GM19238 (cell line): ENCODE measurements around the gene PLP2.

Experiments
- DNase-seq: peaks from one replicate; pipeline ENCODE4 v3.0.0; 2011; ENCODE audit warnings: low spot score; ENCODE audit not compliant: insufficient read length

Gene PLP2

GRCh38 chrX:49186125-49187027 is 14.7 kb downstream of the PLP2 start, which contains the start of gene PRICKLE3:
TSS of gene PRICKLE3 (minus strand) at chrX:49186373. CDS start at chrX:49186297, 76 bp downstream.
- DNase-seq = peak; percentile 64

DNA sequence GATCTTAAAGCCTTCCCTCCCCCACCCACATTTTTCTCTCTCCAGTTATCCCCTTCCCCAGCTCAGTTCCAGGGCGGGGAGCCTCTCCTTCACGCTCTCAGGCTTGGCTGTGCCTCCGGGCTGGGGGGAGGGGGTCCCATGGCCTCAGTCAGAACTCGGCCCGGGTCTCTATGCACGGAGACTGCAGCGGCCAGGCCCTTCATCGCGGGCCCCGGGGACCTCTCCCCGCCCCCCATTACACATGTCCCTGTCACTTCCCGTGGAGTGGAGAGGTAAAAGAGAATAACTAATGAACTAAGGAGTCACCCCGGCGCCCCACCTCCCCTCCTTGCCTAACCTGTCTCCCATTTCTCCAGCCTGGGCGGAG is 15.3 kb downstream of the PLP2 start:
- no peak for DNase-seq

DNA sequence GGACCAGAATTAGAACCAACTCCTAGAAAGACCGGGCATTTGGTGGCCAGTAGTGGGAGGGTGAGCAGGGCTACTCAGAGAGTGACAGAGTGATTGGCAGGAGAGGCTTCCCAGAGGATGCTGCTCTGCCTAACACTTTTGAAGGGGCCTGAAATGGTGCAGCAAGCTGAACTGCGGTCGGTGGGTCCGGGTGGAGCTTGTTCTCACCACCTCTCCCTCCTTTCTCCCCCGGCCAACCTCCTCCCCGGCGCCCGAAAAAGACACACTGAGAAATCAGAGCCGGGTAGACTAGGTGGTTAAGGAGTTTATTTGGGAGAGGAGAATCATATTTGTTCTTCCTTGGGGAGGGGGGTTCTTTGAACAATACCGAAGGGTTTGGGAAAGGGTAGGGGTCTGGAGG is 15.8 kb downstream of the PLP2 start:
- no peak for DNase-seq

DNA sequence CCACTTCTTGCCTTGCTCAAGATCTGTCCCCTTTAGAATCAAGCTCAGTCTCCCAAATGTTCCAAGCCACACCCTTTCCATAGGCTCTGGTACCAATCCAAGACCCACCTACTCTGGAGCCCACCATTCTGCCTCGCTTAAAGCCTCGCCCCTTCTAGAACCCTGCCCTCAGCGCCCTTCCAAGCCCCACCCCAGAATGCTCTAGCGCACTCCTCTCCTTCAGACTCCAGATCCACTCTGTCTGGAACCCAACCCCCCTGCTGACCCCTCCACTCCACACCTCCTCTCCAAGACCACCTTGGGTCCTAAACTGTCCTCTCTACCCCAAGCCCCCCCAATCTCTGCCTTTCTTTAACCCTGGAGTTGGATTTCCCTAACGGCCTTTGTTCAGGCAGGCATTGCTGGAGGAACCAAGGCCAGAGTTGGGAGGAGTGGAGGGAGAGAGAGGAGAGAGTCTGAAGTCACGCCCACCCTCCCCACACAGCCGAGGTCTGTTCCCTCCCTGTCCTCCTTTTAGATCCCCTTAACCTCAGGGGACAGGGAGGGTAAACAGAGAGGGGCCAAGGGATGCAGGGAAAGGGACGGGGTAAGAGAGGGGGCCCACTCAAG is 16.9 kb downstream of the PLP2 start:
- no peak for DNase-seq

GRCh38 chrX:49189606-49190005 is 17.9 kb downstream of the PLP2 start:
- no peak for DNase-seq

- peak; percentile 72 for DNase-seq
These were observed 19.3 kb downstream of the PLP2 start for GRCh38 chrX:49190821-49191573.

- no peak for DNase-seq
These were observed 19.9 kb downstream of the PLP2 start for GRCh38 chrX:49191574-49192011.

DNA sequence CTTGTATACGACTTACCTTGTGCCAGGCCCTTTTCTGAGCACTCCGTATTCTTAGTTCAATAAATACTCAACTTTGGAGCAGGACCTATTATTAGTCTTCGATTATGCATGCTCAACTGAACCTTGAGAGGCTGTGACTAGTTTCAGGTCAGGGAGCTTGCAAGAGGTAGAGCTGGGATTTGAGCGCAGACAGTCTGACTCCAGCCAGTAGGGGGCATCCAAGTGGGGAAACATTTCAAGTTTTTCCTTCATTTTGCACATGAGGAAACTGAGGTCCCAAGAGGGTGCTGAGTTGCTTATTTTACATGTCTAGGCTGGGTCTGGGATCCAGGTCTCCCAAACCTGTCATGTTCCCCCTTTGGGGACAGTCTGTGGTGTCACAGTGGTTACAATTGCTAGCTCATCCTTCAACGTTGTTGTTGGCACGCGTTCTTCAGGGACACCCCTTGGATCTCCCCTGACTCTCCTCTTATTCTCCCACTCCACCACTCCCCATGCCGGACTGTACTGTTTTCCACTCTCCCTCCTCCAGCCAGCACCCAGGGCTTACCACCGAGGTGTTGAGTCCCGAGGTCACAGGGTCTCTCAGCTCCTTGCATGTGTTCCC is 21.1 kb downstream of the PLP2 start:
- DNase-seq = no peak

GRCh38 chrX:49193542-49193964 is 21.9 kb downstream of the PLP2 start:
- no peak for DNase-seq

DNA sequence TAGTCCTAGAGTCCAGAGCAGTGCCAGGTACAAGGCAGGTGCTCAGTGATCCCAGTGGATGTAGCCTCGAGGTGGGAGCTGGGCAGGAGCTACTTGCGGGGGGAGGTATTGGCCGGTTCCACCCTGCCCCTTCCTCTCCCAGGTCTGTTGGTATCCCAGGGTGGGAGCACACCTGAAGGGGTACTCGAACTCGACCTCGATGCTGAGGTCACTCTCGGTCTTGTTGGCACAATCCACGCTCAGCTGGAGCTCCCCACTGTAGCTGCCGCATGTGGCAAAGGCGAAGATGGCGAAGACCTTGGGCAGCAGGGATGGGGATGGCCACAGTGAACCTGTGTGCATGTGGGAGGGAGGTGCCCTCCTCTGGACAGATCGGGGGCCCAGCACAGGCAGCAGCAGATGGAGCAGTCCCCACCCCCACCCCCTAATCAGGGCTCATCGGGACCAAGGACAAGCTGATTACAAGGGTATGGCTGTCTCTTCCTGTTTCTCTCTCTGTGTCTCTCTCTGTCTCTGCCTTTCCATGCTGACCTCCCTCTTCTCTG is 25.9 kb downstream of the PLP2 start:
- DNase-seq = no peak

- DNase-seq = no peak
These were observed 27.0 kb downstream of the PLP2 start for GRCh38 chrX:49198540-49199314.

GRCh38 chrX:49199315-49199595 is 27.6 kb downstream of the PLP2 start:
- DNase-seq = no peak

GRCh38 chrX:49199906-49200771 is 28.4 kb downstream of the PLP2 start, which contains the start of gene SYP:
TSS of gene SYP (minus strand) at chrX:49200193. CDS start at chrX:49200186, 7 bp downstream.
- DNase-seq = peak; percentile 82

DNA sequence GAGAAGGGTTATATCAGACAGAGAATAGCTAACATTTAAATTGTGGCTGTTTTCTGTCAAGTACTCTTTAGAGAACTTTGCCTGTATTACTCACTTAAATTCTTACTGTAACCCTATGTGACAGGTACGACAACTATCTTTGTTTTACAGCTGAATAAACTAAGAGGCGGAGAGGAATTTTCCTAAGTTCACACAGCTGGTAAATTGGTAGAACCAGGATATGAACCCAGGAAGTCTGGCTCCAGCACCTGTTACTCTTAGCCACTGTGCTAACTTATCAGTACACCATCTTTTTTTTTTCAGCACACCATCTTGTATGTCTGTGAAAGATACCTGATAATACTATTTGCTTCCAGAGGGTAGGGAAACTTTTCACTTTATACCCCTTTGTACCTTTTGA is 30.3 kb downstream of the PLP2 start:
- DNase-seq = no peak

- no peak for DNase-seq
These were observed 31.8 kb downstream of the PLP2 start for GRCh38 chrX:49203536-49203935.

- DNase-seq = no peak
These were observed 32.3 kb downstream of the PLP2 start for GRCh38 chrX:49204017-49204416.

DNA sequence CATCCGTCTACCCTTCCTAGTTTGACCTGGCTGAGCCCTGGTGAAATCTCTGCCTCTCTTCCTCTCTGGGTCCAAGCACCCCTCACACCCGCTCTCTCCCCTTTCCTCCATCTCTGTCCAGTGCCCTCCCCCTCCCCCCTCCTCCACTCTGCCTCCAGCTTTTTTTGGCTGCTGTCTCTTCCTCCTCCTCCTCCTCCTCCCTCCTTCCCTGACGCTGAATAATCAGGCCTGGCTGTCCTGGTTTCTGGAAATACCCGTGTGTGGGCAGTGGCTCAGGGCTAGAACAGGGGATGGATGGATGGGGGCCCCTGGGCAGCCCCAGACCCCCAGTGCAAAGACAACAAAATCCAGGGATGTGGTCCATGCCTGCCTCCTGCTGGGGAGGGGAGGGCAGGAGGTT is 33.0 kb downstream of the PLP2 start:
- no peak for DNase-seq

DNA sequence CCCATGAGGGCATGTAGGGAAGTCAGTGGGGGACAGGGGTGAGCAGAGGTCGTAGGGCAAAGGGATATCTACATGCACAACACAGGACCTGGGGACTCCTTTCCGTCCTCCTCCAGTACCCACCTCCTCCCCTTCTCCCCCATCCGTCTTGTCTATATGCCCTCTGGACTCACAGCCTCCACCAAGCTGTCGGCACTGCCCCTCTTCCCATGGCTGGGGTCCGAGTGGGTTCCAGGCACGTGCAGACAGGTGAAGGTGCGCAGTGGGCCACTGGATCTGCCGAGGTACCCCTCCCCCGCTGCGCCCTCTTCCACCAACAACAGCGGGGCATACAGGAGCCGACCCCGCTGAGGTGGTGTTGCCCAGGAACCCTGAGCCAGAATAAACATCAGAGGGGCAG is 33.7 kb downstream of the PLP2 start:
- DNase-seq = no peak

- no peak for DNase-seq
These were observed 34.8 kb downstream of the PLP2 start for GRCh38 chrX:49206543-49206942.

DNA sequence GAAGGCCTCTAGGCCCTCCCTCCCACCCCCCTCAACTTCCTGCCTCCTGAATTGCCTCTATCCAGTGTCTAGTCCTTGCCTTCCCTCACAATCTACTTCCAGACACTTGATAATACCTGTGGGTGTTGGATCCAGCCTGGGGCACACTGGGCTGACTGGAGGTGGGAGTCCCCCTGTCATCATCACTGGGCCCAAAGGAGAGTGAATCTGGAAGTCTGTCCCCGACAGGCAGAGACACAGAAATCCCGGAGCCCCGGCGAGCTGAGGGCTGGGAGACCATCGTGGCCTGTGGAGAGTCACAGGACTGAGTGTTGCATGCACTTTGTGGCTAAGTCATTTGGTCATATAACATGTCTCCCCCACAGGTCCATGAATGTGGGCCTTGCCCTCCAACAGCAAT is 36.7 kb downstream of the PLP2 start:
- DNase-seq = no peak
